Neural progenitor cell (in vitro differentiated cells): Measurements from ENCODE around the gene DEXI. TPM values are rescaled to one million over a fixed set of nuclear protein-coding genes. Genes with fewer than 3 reads are reported as not detected.

ENCODE experiments used
- DNase-seq: peaks from one replicate; pipeline ENCODE4 v3.0.0-alpha.2; 2016; ENCODE audit warnings: low spot score
- H2AFZ ChIP-seq: fragments of 200-600 bp; sonication (generic); replicated peaks from 2 replicates; pipeline ENCODE4 v1.6.1; 2016; ENCODE audit warnings: antibody characterized with exemption
- H3F3A ChIP-seq: fragments of 200-600 bp; sonication (generic); 2 replicates; pipeline ENCODE4 v1.6.1; 2016; ENCODE audit warnings: antibody characterized with exemption, low read depth
- H3K27ac ChIP-seq: fragments of 200-600 bp; sonication (generic); 2 replicates; pipeline ENCODE4 v1.5.1; 2016; ENCODE audit warnings: mild to moderate bottlenecking
- H3K27me3 ChIP-seq: fragments of 200-600 bp; sonication (generic); 2 replicates; pipeline ENCODE4 v1.6.1; 2016; ENCODE audit warnings: mild to moderate bottlenecking, moderate library complexity
- H3K36me3 ChIP-seq: fragments of 200-600 bp; sonication (generic); 2 replicates; pipeline ENCODE4 v1.5.1; 2016
- H3K4me1 ChIP-seq: fragments of 200-600 bp; sonication (generic); 2 replicates; pipeline ENCODE4 v1.6.1; 2016; ENCODE audit warnings: mixed run types
- H3K4me2 ChIP-seq: fragments of 200-600 bp; sonication (generic); 2 replicates; pipeline ENCODE4 v1.6.1; 2016
- H3K4me3 ChIP-seq: fragments of 200-600 bp; sonication (generic); 2 replicates; pipeline ENCODE4 v1.5.1; 2016
- H3K79me2 ChIP-seq: fragments of 200-600 bp; sonication (generic); 2 replicates; pipeline ENCODE4 v1.6.1; 2016; ENCODE audit warnings: low read depth
- H3K9ac ChIP-seq: fragments of 200-600 bp; sonication (generic); 2 replicates; pipeline ENCODE4 v1.6.1; 2016
- H3K9me3 ChIP-seq: fragments of 200-600 bp; sonication (generic); 2 replicates; pipeline ENCODE4 v1.5.1; 2016; ENCODE audit warnings: low read depth
- H4K20me1 ChIP-seq: fragments of 200-600 bp; sonication (generic); 2 replicates; pipeline ENCODE4 v1.6.1; 2016; ENCODE audit warnings: low read depth
- H3K27ac Mint-ChIP-seq: 3 replicates; pipeline ENCODE4 v1.8.0; 2021; ENCODE audit warnings: mixed read lengths
- H3K27me3 Mint-ChIP-seq: 2 replicates; pipeline ENCODE4 v1.8.0; 2022; ENCODE audit warnings: low read depth, mild to moderate bottlenecking, inconsistent platforms, moderate library complexity, mixed read lengths; ENCODE audit not compliant: insufficient read depth
- H3K36me3 Mint-ChIP-seq: 3 replicates; pipeline ENCODE4 v1.8.0; 2021; ENCODE audit warnings: mixed read lengths
- H3K4me1 Mint-ChIP-seq: 3 replicates; pipeline ENCODE4 v1.8.0; 2021; ENCODE audit warnings: mixed read lengths
- H3K4me3 Mint-ChIP-seq: 3 replicates; pipeline ENCODE4 v1.8.0; 2021; ENCODE audit warnings: mild to moderate bottlenecking, moderate library complexity, mixed read lengths
- H3K9me3 Mint-ChIP-seq: 3 replicates; pipeline ENCODE4 v1.8.0; 2020; ENCODE audit warnings: mixed read lengths
- EZH2 ChIP-seq: fragments of 200-600 bp; sonication (generic); IDR thresholded peaks from 2 replicates; pipeline ENCODE4 v1.6.1; 2017; ENCODE audit warnings: antibody characterized with exemption, mild to moderate bottlenecking, moderate library complexity
- EZH2phosphoT487 ChIP-seq: fragments of 200-600 bp; sonication (generic); IDR thresholded peaks from 2 replicates; pipeline ENCODE4 v1.6.1; 2017; ENCODE audit warnings: antibody characterized with exemption
- total RNA-seq: library from RNA; depleted of rRNA; stranded (reverse); fragments of >200 nt; gene quantifications from 2 replicates; pipeline ENCODE4 v1.2.3, GENCODE V29; 2015; ENCODE audit warnings: low replicate concordance
- TF ChIP-seq, protein P1 (sequence below): fragments of 200-600 bp; sonication (generic); IDR thresholded peaks from 2 replicates; pipeline ENCODE4 v1.5.1; 2017; ENCODE audit warnings: antibody characterized with exemption, mild to moderate bottlenecking

The DEXI gene
- total RNA-seq, 1 donor from 2014 or later, result 16.4 TPM

DNA sequence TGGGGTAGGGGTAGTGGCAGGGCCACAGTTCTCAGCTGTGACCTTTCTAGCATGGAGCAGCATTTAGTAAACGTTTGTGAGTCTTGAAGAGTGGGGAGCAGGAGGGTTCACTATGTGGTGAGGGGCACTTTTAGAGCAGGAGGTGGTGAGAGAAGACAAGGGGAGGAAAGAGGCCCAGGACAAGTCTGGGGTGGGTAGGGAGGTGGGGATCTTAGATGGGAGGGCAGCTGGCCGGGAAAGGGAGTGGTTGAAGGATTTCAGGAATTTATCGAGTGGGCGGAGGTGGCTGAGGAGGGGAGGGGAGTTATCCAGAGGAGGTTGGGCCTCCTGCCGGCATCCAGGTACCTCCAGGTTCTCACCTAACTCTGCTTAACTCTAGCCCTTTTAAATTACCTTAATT is 4.0 kb upstream of the DEXI start:
- H3K27ac Mint-ChIP-seq, result no peak overlapping the region
- peaks cover 14% of the 10 kb centered on the region for H3K79me2 ChIP-seq
- H4K20me1 ChIP-seq, result peaks cover 17% of the 10 kb centered on the region
- H3K27me3 ChIP-seq, result peaks cover 12% of the 10 kb centered on the region
- no peak overlapping the region for H3K9ac ChIP-seq
- TF ChIP-seq EZH2phosphoT487 (no peak), EZH2 (no peak)
- TF ChIP-seq, protein P1, sequence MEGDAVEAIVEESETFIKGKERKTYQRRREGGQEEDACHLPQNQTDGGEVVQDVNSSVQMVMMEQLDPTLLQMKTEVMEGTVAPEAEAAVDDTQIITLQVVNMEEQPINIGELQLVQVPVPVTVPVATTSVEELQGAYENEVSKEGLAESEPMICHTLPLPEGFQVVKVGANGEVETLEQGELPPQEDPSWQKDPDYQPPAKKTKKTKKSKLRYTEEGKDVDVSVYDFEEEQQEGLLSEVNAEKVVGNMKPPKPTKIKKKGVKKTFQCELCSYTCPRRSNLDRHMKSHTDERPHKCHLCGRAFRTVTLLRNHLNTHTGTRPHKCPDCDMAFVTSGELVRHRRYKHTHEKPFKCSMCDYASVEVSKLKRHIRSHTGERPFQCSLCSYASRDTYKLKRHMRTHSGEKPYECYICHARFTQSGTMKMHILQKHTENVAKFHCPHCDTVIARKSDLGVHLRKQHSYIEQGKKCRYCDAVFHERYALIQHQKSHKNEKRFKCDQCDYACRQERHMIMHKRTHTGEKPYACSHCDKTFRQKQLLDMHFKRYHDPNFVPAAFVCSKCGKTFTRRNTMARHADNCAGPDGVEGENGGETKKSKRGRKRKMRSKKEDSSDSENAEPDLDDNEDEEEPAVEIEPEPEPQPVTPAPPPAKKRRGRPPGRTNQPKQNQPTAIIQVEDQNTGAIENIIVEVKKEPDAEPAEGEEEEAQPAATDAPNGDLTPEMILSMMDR, result no peak
- H3K4me1 Mint-ChIP-seq, result peaks cover 42% of the 10 kb centered on the region
- no peak overlapping the region for H3K4me3 ChIP-seq
- no peaks in the 10 kb centered on the region for H3K36me3 ChIP-seq
- H3K4me2 ChIP-seq, result no peak overlapping the region
- no peaks in the 10 kb centered on the region for H3K9me3 ChIP-seq
- peak overlapping the region; percentile 88 for H3K4me3 Mint-ChIP-seq
- no peaks in the 10 kb centered on the region for H3K36me3 Mint-ChIP-seq
- DNase-seq, result peak; percentile 42
- H3K4me1 ChIP-seq, result peaks cover 35% of the 10 kb centered on the region
- H3F3A ChIP-seq, result peaks cover 27% of the 10 kb centered on the region
- H2AFZ ChIP-seq, result no peak overlapping the region
- no peak overlapping the region for H3K27ac ChIP-seq
- H3K9me3 Mint-ChIP-seq, result no peaks in the 10 kb centered on the region
- no peaks in the 10 kb centered on the region for H3K27me3 Mint-ChIP-seq

DNA sequence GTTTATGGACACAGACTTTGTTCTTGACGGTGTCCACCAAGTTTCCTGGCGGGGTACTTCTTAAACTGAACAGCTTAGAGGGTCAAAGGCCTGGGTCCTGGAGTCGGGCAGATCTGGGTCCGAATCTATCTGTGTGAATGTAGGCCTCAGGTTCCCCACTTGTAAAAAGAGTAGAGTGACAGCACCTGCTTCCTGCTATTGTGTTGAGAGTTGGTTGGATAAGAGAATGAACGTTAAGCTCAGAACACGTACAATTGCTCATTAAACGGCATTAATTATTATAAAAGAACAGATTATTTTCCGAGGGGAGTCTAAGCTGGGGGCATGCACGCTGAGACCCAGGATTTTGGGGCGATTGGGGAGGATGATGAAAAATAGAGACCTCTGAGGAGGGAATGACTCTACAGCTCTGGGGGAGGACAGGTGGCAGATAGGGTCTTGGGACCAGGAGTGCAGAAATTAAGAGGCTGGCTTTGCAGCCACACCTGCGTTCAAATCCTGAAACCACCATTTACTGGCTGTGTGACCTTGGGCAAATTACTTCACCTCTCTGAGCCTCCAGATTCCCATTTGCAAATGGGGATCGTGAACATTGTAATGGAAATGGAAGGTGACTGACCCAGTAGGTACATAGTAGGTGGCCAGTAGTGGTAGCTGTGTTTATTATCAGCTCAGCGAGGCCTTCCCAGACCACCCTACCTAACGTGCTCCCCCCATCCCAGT is 3.0 kb upstream of the DEXI start:
- no peak for TF ChIP-seq EZH2phosphoT487
- TF ChIP-seq, protein P1, result no peak
- no peak for TF ChIP-seq EZH2
- H3K79me2 ChIP-seq, result peaks cover 25% of the 10 kb centered on the region
- no peak for DNase-seq
- H3K36me3 ChIP-seq, result no peaks in the 10 kb centered on the region
- Mint-ChIP-seq H3K27ac (no peak overlapping the region), H3K9me3 (no peaks in the 10 kb centered on the region), H3K27me3 (no peaks in the 10 kb centered on the region), H3K36me3 (no peaks in the 10 kb centered on the region), H3K4me1 (peaks cover 53% of the 10 kb centered on the region), H3K4me3 (peak overlapping the region; percentile 88)
- peak overlapping the region; percentile 84 for H3K4me2 ChIP-seq
- H3F3A ChIP-seq, result peaks cover 26% of the 10 kb centered on the region
- no peak overlapping the region for H3K27ac ChIP-seq
- H2AFZ ChIP-seq, result peak overlapping the region; percentile 88
- no peaks in the 10 kb centered on the region for H3K9me3 ChIP-seq
- peaks cover 16% of the 10 kb centered on the region for H3K27me3 ChIP-seq
- H3K4me1 ChIP-seq, result peaks cover 39% of the 10 kb centered on the region
- H4K20me1 ChIP-seq, result peaks cover 28% of the 10 kb centered on the region
- no peak overlapping the region for H3K9ac ChIP-seq
- peak overlapping the region; percentile 95 for H3K4me3 ChIP-seq

DNA sequence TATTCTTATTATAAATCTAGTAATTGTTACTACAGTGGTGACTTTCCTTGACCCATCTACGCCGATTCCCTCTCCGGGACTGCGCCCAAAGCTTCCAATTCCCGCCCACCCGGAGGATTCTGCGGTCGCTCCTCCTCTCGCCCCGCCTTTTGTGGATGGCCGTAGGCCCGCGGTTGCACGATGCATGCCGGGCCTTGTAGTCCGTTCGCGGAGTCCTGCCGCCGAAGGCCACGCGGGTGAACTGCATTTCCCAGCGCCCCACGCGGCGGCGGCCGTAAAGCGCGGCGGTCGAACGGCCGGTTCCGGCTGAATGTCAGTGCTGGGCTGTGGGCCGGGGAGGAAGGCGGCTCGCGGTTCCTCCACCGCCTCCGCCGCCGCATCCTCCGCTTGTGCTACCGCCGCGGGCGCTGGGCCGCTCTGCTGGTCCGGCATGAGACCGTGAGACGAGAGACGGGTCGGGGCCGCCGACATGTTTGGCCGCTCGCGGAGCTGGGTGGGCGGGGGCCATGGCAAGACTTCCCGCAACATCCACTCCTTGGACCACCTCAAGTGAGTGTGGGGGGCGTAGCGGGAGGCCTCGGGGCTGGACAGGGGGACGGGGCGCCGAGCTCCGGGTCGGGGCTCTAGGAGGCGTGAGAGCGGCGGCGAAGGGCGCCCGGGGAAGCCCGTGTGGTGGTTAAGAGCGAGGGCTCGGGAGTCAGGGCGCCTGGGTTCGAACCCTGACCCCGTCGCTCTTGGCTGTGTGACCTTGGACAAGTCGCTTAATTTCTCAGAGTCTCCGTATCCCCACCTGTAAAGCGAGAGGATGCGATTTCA is 2.2 kb upstream of the DEXI start, which contains the start of gene CLEC16A:
TSS of gene CLEC16A (plus strand) at position 316 of the 816 bp plus-strand sequence. CDS start at position 470, 154 bp downstream.
- H4K20me1 ChIP-seq, result peaks cover 36% of the 10 kb centered on the region
- Mint-ChIP-seq H3K4me3 (peak within 1 kb of the TSS; percentile 88), H3K27me3 (no peaks in the 10 kb centered on the region), H3K4me1 (peaks cover 55% of the 10 kb centered on the region), H3K36me3 (no peaks in the 10 kb centered on the region), H3K27ac (no peak within 1 kb of the TSS), H3K9me3 (no peaks in the 10 kb centered on the region)
- H3K27ac ChIP-seq, result no peak within 1 kb of the TSS
- H3K9ac ChIP-seq, result peak within 1 kb of the TSS; percentile 57
- H3K27me3 ChIP-seq, result peaks cover 16% of the 10 kb centered on the region
- peak; percentile 98 for DNase-seq
- peaks cover 38% of the 10 kb centered on the region for H3K4me1 ChIP-seq
- H3K4me3 ChIP-seq, result peak within 1 kb of the TSS; percentile 95
- peak within 1 kb of the TSS; percentile 84 for H3K4me2 ChIP-seq
- peaks cover 26% of the 10 kb centered on the region for H3F3A ChIP-seq
- H3K79me2 ChIP-seq, result peaks cover 32% of the 10 kb centered on the region
- no peaks in the 10 kb centered on the region for H3K9me3 ChIP-seq
- no peaks in the 10 kb centered on the region for H3K36me3 ChIP-seq
- H2AFZ ChIP-seq, result peak within 1 kb of the TSS; percentile 88
- TF ChIP-seq EZH2phosphoT487 (no peak), EZH2 (no peak)
- TF ChIP-seq, protein P1, result peak; percentile 6
